NCI-H2081 (cell line): ENCODE data around the gene UROS.

ENCODE experiments used
- DNase-seq, 2 experiments: peaks; one replicate each; lab custom pipeline; 2025; lab: John Stamatoyannopoulos, UW

UROS gene

DNA sequence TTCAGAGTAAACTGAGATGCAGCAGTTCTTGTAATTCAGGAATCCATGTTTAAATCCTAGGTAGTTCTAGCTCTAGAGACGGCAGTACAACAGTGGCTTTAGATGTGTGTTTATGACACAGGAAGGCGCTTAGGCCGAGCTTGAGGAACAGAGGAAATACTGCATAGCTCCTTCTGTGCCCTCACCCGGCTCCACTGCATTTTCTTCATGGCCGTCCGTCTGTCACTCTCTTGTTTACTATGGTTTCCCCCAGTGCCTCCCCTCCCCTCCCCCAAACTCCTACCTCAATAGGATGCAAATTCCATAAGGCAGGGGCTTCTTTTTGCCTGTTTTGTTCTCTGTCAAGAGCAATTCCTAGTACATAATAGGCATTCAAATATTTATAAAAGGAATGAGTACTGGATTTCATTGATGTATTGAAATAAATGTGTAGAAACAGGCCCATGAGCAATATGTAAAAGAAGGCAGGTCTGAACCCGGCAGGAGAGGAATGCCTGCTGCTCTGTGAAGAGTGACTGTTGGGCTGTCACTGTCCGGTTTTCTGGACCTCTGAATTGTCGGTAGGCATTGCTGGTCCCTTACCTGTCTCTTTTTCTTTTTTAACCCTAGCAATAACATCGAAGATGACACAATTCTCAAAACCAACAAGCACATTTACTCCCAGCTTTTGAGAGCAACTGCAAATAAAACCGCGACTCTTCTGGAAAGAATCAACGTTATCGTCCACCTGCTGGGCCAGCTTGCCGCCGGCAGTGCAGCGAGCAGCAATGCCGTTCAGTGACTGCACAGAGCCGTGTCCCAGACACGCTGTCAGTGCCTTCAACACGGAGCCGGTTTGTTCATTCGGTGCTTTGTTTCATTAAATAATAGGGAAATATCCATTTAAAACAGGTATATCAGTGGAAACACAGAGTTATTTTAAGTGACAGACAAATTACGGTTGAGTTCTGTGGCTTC, 60.1 kb downstream of the UROS start:
- DNase-seq = no peak

DNA sequence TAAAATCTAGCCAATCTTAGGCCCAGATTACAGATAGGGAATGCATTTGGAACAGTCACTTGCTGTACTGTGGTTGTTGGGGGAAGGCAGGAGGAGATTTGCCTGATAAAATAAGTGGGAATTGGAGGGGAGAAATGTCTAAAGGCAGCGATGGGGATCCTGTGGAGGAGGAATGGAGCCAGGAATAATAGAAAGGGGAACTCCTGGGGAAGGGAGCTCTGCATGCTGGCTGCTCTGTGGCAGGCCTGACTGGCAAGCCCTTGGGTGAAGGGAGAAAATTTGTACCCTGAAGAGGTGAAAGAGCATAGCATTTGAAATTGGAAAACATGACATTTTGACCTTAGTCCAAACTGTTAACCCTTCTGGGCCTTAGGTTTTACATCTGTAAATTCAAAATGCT, 61.1 kb downstream of the UROS start:
- DNase-seq = no peak

DNA sequence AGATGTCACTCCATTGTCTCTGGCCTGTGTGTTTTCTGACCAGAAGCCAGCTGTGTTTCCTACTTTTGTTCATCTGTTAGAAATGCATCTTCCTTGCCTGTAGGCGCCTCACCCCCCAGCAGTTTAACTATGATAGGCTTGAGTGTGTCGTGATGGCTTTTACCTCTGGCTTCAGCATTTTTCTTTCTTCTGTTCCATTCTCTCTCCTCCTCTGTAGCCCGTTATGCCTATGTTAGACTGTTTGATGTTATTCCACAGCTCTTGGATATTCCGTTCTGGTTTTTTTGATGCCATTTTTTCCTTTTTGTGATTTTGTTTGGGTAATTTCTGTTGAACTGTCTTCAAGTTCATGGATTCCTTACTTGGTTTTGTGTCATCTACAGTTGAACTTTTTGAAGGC, 65.3 kb downstream of the UROS start:
- DNase-seq = no peak

DNA sequence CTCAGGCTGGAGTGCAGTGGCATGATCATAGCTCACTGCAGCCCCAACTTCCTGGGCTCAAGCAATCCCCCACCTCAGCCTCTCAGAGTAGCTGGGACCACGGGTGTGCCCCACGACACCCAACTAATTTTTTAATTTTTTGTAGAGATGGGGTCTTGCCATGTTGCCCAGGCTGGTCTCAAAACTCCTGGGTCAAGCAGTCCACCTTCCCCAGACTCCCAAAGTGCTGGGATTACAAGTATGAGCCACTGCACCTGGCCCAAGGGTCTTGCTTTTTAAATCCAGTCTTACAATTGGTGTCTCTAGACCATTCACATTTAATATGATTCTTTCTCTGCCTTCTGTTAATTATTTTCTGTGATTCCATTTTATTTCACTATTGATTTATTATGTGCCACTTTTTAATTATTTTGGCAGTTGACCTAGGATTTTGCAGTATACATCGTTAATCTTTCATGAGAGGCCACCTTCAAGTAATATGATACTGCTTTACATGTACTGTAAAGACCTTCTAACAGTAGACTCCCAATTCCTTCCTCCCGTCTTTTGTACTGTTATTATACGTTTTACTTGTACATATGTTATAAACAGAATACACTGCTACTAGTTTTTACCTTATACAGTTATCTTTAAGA, 66.1 kb downstream of the UROS start:
- peak in 1 of 2 experiments; percentile 5 for DNase-seq

DNA sequence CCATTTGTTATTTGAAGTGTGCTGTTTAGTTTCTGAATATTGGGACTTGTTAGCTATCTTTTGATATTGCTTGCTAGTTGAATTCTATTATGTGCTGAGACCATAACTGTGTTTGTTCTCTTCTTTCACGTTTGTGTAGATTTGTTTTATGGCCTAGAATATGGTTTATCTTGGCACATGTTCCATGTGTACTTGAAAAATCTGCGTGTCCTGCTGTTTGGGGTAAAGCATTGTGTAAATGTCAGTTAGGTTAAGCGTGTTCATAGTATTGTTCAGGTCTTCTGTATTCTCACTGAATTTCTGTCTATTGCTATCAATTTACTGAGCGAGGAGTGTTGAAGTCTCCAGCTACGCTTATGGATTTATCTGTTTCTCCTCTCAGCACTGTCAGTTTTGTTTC, 66.9 kb downstream of the UROS start:
- peak; percentile 33 to 80 for DNase-seq

DNA sequence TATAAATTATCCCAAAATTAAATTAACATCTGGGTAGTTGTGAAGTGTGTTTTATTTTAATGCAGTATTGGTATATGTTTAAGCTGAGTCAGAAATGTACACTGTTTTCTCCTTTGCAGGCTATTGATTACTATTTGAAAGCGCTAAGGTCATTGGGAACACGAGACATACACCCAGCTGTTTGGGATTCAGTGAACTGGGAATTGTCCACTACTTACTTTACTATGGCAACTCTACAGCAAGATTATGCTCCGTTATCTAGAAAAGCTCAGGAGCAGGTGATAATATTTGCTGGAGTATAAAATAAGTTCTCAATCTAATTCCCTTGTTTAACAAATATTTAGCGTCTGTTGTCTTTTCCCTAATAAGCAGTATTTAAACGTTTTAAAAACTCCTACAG, 75.6 kb downstream of the UROS start:
- DNase-seq = no peak

DNA sequence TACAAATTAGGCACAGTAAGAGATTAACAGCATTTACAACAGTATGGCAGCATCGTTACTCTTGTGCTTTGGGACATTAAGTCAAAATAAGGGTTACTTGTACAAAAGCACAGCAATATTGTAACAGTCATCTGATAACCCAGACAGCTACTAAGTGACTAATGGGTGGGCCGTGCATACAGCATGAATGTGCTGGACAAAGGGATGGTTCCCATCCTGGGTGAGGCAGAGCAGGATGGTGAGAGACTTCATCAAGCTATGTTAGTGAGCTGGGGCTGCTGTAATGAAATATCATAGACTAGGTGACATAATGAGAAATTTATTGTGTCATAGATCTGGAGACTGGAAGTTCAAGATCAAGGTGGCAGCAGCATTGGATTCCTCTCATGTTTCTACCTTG, 78.1 kb downstream of the UROS start:
- no peak for DNase-seq

DNA sequence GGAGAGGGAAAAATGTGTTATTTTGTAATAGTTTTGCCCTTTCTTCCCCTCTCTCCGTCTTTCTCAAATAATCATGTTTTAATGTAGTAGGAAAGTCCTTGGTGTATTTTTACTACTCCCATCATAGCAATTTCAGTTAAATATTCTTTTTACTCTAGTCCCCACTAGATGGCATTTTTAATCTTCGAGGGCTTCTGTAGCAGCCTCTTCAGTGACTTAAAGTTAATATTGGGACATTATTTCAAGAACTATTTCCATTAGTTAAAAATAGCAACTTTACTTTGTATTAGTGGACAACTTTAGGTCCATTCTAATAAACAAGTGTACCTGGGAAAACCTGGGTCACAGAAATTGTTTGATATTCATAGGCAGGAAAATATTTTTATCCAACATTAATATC, 80.6 kb downstream of the UROS start:
- no peak for DNase-seq

DNA sequence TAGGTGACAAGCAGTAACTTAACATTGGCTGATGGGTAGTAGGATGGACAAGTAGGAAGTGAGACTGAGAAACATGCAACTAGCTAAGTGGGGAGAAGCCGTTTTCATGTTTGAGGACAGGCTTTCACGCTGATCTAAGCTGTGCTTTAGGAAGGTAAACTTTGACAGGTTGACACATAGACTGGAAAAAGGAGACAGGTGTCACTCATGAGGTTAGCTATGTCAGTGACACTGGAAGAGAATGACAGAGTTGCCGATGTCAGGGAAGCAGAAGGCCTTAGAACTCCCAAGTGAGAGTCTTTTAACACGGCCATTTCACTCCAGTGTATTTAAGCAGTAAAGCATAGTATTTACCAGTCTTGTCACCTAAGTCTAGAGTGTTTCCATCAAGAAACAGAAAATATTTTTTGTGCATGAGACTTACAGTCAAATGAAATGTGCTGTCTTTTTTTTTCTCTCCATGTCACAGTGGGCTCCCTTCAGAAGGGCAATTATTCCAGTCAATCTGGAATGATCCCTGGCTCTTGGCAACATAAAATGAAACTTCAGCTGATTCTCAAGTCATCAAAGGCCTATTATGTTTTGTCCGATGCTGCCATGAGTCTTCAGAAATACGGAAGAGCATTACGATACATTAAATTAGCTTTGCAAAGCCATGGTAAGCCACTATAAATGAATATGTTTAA, 82.9 kb downstream of the UROS start:
- DNase-seq = no peak
